ENCODE results near the gene KCNK3.

DNA sequence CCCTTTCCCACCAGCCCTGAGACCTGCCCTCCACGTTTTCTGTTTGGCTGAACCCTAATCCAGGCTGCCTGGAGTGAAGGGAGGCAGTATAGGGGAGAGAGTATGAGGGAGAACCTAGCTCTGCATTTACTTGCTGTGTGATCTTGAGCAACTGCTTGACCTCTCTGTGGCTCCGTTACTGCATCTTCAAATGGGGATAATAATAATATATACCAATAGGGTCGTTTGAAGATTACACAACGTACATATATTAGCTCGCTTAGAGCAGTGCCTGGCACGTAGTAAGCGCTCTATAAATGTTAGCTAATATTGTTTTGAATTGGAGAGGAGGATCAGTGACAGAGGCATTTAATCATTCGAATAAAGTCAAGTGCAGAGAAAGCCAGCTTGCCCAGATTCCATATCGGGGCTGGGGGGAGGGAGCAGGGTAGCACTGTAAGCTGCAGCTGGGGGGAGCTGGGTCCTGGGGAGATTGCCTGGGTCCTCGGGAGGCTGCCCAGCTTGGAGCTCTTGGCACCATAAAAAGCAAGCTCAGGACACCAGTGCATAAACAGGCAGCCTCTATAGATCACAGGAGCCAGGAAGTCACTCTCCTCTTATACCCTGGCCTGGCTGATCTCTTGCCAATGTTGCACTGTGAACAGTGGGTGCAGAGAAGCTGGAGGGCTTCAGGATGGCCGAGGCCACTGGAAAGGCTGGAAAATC, 19.1 kb downstream of the KCNK3 start:
- TF ChIP-seq, protein P1, sequence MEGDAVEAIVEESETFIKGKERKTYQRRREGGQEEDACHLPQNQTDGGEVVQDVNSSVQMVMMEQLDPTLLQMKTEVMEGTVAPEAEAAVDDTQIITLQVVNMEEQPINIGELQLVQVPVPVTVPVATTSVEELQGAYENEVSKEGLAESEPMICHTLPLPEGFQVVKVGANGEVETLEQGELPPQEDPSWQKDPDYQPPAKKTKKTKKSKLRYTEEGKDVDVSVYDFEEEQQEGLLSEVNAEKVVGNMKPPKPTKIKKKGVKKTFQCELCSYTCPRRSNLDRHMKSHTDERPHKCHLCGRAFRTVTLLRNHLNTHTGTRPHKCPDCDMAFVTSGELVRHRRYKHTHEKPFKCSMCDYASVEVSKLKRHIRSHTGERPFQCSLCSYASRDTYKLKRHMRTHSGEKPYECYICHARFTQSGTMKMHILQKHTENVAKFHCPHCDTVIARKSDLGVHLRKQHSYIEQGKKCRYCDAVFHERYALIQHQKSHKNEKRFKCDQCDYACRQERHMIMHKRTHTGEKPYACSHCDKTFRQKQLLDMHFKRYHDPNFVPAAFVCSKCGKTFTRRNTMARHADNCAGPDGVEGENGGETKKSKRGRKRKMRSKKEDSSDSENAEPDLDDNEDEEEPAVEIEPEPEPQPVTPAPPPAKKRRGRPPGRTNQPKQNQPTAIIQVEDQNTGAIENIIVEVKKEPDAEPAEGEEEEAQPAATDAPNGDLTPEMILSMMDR (conservative IDR thresholded peaks at IDR 0.05 in 1 of 2, IDR thresholded peaks at IDR 0.05 in 1 of 2; ENCODE audit: extremely low read depth in 1 of 2, insufficient read depth in 1 of 2, low read depth in 1 of 2, low read length in 2 of 2): no peak
- no peak for TF ChIP-seq EZH2 (IDR thresholded peaks at IDR 0.05; ENCODE audit: borderline replicate concordance, low read length)

Data from mammary epithelial cell (primary cell).